H4 (cell line): ENCODE results near the gene ACTL9. TPM values are rescaled to one million over a fixed set of nuclear protein-coding genes. Genes with fewer than 3 reads are reported as not detected.

Source experiments
- total RNA-seq: library from RNA; depleted of rRNA; stranded (reverse); fragments of >200 nt; shearing (Covaris generic); gene quantifications from 2 replicates; pipeline ENCODE4 v1.2.3, GENCODE V29; 2014; rRNA removed

ACTL9 gene
- total RNA-seq, 1 experiment from 2014 or later: not detected

Other genes starting within 250 kb of the ACTL9 start
- not detected in 2 replicates for gene PRAM1, start 196.2 kb downstream of the ACTL9 start, total RNA-seq
- 7.0 and 9.3 TPM in 2 replicates for gene ZNF414, start 184.6 kb downstream of the ACTL9 start, total RNA-seq
- 0.17 TPM in 1 of 2 replicates, not detected in the other for gene MYO1F, start 121.4 kb downstream of the ACTL9 start, total RNA-seq
- 0.62 and 0.83 TPM in 2 replicates for gene ADAMTS10, start 88.1 kb downstream of the ACTL9 start, total RNA-seq
- not detected in 2 replicates for gene NFILZ, start 68.2 kb downstream of the ACTL9 start, total RNA-seq
- gene OR2Z1, start 22.8 kb upstream of the ACTL9 start, total RNA-seq: not detected in 2 replicates
- 16.5 and 25.7 TPM in 2 replicates for gene ZNF558, start 133.5 kb upstream of the ACTL9 start, total RNA-seq
- not detected in 2 replicates for gene MBD3L1, start 133.6 kb upstream of the ACTL9 start, total RNA-seq